ENCODE data around the gene GABRB3. TPM values are rescaled to one million over a fixed set of nuclear protein-coding genes. Genes with fewer than 3 reads are reported as not detected.

GABRB3 gene
- total RNA-seq, 1 donor from 2014 or later, result 114 TPM

GRCh38 chr15:26686547-26687187 is 86.2 kb downstream of the GABRB3 start:
- FAIRE-seq (no peak), DNase-seq (ENCODE audit: low spot score in 2 of 2) (no peak)

- no peak for FAIRE-seq
- no peak for DNase-seq (ENCODE audit: low spot score in 2 of 2)
These were observed 90.2 kb downstream of the GABRB3 start for GRCh38 chr15:26682598-26683164.

GRCh38 chr15:26679927-26680326 is 92.9 kb downstream of the GABRB3 start:
- DNase-seq (ENCODE audit: low spot score in 2 of 2) (no peak), FAIRE-seq (no peak)

- no peak for FAIRE-seq
- no peak for DNase-seq (ENCODE audit: low spot score in 2 of 2)
These were observed 96.8 kb downstream of the GABRB3 start for GRCh38 chr15:26676115-26676514.

GRCh38 chr15:26674467-26674866 is 98.4 kb downstream of the GABRB3 start:
- DNase-seq (ENCODE audit: low spot score in 2 of 2) (no peak), FAIRE-seq (no peak)

- DNase-seq (ENCODE audit: low spot score in 2 of 2) (no peak), FAIRE-seq (no peak)
These were observed 99.4 kb downstream of the GABRB3 start for GRCh38 chr15:26673445-26673844.

GRCh38 chr15:26670116-26670515 is 102.8 kb downstream of the GABRB3 start:
- no peak for DNase-seq (ENCODE audit: low spot score in 2 of 2)
- FAIRE-seq, result no peak

- no peak for DNase-seq (ENCODE audit: low spot score in 2 of 2)
- no peak for FAIRE-seq
These were observed 105.5 kb downstream of the GABRB3 start for GRCh38 chr15:26667222-26667988.

- no peak for FAIRE-seq
- DNase-seq (ENCODE audit: low spot score in 2 of 2), result no peak
These were observed 106.7 kb downstream of the GABRB3 start for GRCh38 chr15:26665957-26666791.

GRCh38 chr15:26662283-26662682 is 110.6 kb downstream of the GABRB3 start:
- DNase-seq (ENCODE audit: low spot score in 2 of 2), result no peak
- no peak for FAIRE-seq

GRCh38 chr15:26661748-26662147 is 111.1 kb downstream of the GABRB3 start:
- DNase-seq (ENCODE audit: low spot score in 2 of 2), result no peak
- FAIRE-seq, result no peak

- DNase-seq (ENCODE audit: low spot score in 2 of 2) (no peak), FAIRE-seq (no peak)
These were observed 111.8 kb downstream of the GABRB3 start for GRCh38 chr15:26661107-26661506.

GRCh38 chr15:26660241-26660640 is 112.6 kb downstream of the GABRB3 start:
- FAIRE-seq (no peak), DNase-seq (ENCODE audit: low spot score in 2 of 2) (no peak)

- no peak for DNase-seq (ENCODE audit: low spot score in 2 of 2)
- FAIRE-seq, result no peak
These were observed 114.6 kb downstream of the GABRB3 start for GRCh38 chr15:26658290-26658689.

- FAIRE-seq, result no peak
These were observed 116.8 kb downstream of the GABRB3 start for GRCh38 chr15:26656080-26656479.

GRCh38 chr15:26651909-26652308 is 121.0 kb downstream of the GABRB3 start:
- FAIRE-seq (no peak), DNase-seq (ENCODE audit: low spot score in 2 of 2) (no peak)

More at GRCh38 chr15:26656080-26656479, 116.8 kb downstream of the GABRB3 start:
- no peak for DNase-seq (ENCODE audit: low spot score in 2 of 2)

GRCh38 chr15:26648676-26649075 is 124.2 kb downstream of the GABRB3 start:
- FAIRE-seq, result no peak
- DNase-seq (ENCODE audit: low spot score in 2 of 2), result no peak

GRCh38 chr15:26644948-26645347 is 127.9 kb downstream of the GABRB3 start:
- DNase-seq (ENCODE audit: low spot score in 2 of 2) (no peak), FAIRE-seq (no peak)

GRCh38 chr15:26641144-26641543 is 131.7 kb downstream of the GABRB3 start:
- FAIRE-seq (no peak), DNase-seq (ENCODE audit: low spot score in 2 of 2) (no peak)

- no peak for FAIRE-seq
These were observed 132.3 kb downstream of the GABRB3 start for GRCh38 chr15:26640601-26641000.

GRCh38 chr15:26639966-26640365 is 132.9 kb downstream of the GABRB3 start:
- FAIRE-seq (no peak), DNase-seq (ENCODE audit: low spot score in 2 of 2) (no peak)

More at GRCh38 chr15:26640601-26641000, 132.3 kb downstream of the GABRB3 start:
- no peak for DNase-seq (ENCODE audit: low spot score in 2 of 2)
